Mesothelial cell of epicardium (in vitro differentiated cells): ENCODE measurements around the gene PPP1R14D. TPM values are rescaled to one million over a fixed set of nuclear protein-coding genes. Genes with fewer than 3 reads are reported as not detected.
A peak's percentile ranks its signal among the peaks of the same experiment; 100 is the strongest.

ENCODE experiments used
- DNase-seq, 2 experiments: peaks; one replicate each; pipeline ENCODE4 v3.0.0; 2021; ENCODE audit warnings: low spot score in 2 of 2; ENCODE audit not compliant: unreplicated experiment in 2 of 2
- H3K27ac Mint-ChIP-seq: 2 replicates; pipeline ENCODE4 v1.8.0; 2021; ENCODE audit warnings: mixed read lengths
- H3K27me3 Mint-ChIP-seq: 2 replicates; pipeline ENCODE4 v1.8.0; 2021; ENCODE audit warnings: low read depth, mixed read lengths
- H3K36me3 Mint-ChIP-seq: 2 replicates; pipeline ENCODE4 v1.8.0; 2021; ENCODE audit warnings: mixed read lengths
- H3K4me1 Mint-ChIP-seq: 2 replicates; pipeline ENCODE4 v1.8.0; 2021; ENCODE audit warnings: mixed read lengths
- H3K4me3 Mint-ChIP-seq: 2 replicates; pipeline ENCODE4 v1.8.0; 2021; ENCODE audit warnings: mild to moderate bottlenecking, moderate library complexity, mixed read lengths
- H3K9me3 Mint-ChIP-seq: 2 replicates; pipeline ENCODE4 v1.8.0; 2021; ENCODE audit warnings: mixed read lengths
- CTCF ChIP-seq: fragments of 200-600 bp; sonication (generic); IDR thresholded peaks from one replicate; pipeline ENCODE4 v1.5.0; 2021; ENCODE audit warnings: antibody characterized with exemption; ENCODE audit not compliant: unreplicated experiment
- total RNA-seq: library from RNA; stranded (reverse); gene quantifications from 3 replicates; pipeline ENCODE4 v1.2.1, GENCODE V29; 2021

The PPP1R14D gene
- total RNA-seq = 0.63 to 1.7 TPM (median 1.2 TPM) in 3 replicates

- H3K27ac Mint-ChIP-seq = no peak within 1 kb of the TSS
- no peaks in the 10 kb centered on the region for H3K27me3 Mint-ChIP-seq
- H3K4me3 Mint-ChIP-seq = no peak within 1 kb of the TSS
- DNase-seq = no peak
- peaks cover 14% of the 10 kb centered on the region for H3K4me1 Mint-ChIP-seq
- no peak for TF ChIP-seq CTCF
- H3K36me3 Mint-ChIP-seq = peaks cover 8% of the 10 kb centered on the region
- peaks cover 3% of the 10 kb centered on the region for H3K9me3 Mint-ChIP-seq
Observed at GRCh38 chr15:40828447-40829036, at the start of gene PPP1R14D. Gene PPP1R14D, minus strand, starts transcription at chr15:40828708. Its CDS starts 67 bp downstream, at chr15:40828641.

- no peak for TF ChIP-seq CTCF
- DNase-seq = no peak
- H3K27me3 Mint-ChIP-seq = peaks cover 9% of the 10 kb centered on the region
- H3K4me1 Mint-ChIP-seq = peaks cover 6% of the 10 kb centered on the region
- H3K4me3 Mint-ChIP-seq = no peak overlapping the region
- H3K27ac Mint-ChIP-seq = no peak overlapping the region
- no peaks in the 10 kb centered on the region for H3K36me3 Mint-ChIP-seq
- no peaks in the 10 kb centered on the region for H3K9me3 Mint-ChIP-seq
Observed at GRCh38 chr15:40877694-40878093, 49.2 kb upstream of the PPP1R14D start.

- Mint-ChIP-seq H3K27ac (no peak overlapping the region), H3K9me3 (no peaks in the 10 kb centered on the region), H3K4me1 (peaks cover 18% of the 10 kb centered on the region), H3K36me3 (no peaks in the 10 kb centered on the region), H3K27me3 (peaks cover 14% of the 10 kb centered on the region), H3K4me3 (peak overlapping the region; percentile 18)
- DNase-seq = no peak
- TF ChIP-seq CTCF = no peak
Observed at GRCh38 chr15:40875991-40876730, 47.7 kb upstream of the PPP1R14D start.

GRCh38 chr15:40873694-40874561 is 45.4 kb upstream of the PPP1R14D start, which contains the start of gene RHOV:
Gene RHOV, minus strand, starts transcription at chr15:40874234. Its CDS starts 95 bp downstream, at chr15:40874139.
- H3K27me3 Mint-ChIP-seq = peaks cover 16% of the 10 kb centered on the region
- TF ChIP-seq CTCF = peak; percentile 15
- H3K27ac Mint-ChIP-seq = peak within 1 kb of the TSS; percentile 77
- H3K4me1 Mint-ChIP-seq = peaks cover 18% of the 10 kb centered on the region
- no peaks in the 10 kb centered on the region for H3K36me3 Mint-ChIP-seq
- peak; percentile 53 to 69 for DNase-seq
- H3K9me3 Mint-ChIP-seq = no peaks in the 10 kb centered on the region
- H3K4me3 Mint-ChIP-seq = peak within 1 kb of the TSS; percentile 70

GRCh38 chr15:40872791-40873693 is 44.5 kb upstream of the PPP1R14D start:
- TF ChIP-seq CTCF = no peak
- no peak for DNase-seq
- Mint-ChIP-seq H3K27me3 (peaks cover 16% of the 10 kb centered on the region), H3K27ac (peak overlapping the region; percentile 53), H3K36me3 (no peaks in the 10 kb centered on the region), H3K9me3 (no peaks in the 10 kb centered on the region), H3K4me1 (peaks cover 18% of the 10 kb centered on the region), H3K4me3 (peak overlapping the region; percentile 70)
